Spleen (tissue), 7 donors: ENCODE data around the gene SH3BGR.

Experiments
- CTCF ChIP-seq, 11 experiments: fragments of 200-600 bp in 7 of 11; fragments of 450-650 bp in 4 of 11; sonication (generic) in 4 of 11; IDR thresholded peaks in 8 of 11; conservative IDR thresholded peaks in 3 of 11; 1 replicate in 7 of 11; 2 replicates in 4 of 11; pipeline versions ENCODE4 v1.4.0 to v1.8.0; 2016 to 2021; ENCODE audit warnings: antibody characterized with exemption in 11 of 11, inconsistent platforms in 4 of 11, mild to moderate bottlenecking in 1 of 11
- POLR2A ChIP-seq, 3 donors: fragments of 450-650 bp; IDR thresholded peaks; one replicate each; pipeline ENCODE4 v1.5.1; 2017; ENCODE audit warnings: antibody characterized with exemption in 3 of 3, mild to moderate bottlenecking in 1 of 3
- POLR2AphosphoS5 ChIP-seq, 3 donors: sonication (generic); formaldehyde crosslinking; IDR thresholded peaks; one replicate each; pipeline ENCODE4 v1.5.1; 2017; ENCODE audit warnings: antibody characterized with exemption in 3 of 3
- donor health status: DM: no; HTN: no; CAD: no; lungs with moderate emphysema.
- donor health status: DM: no; HTN: no; CAD: no.
- donor health status: DM: no; HTN: no; CAD: no.

GRCh38 chr21:39525601-39526000, 73.8 kb downstream of the SH3BGR start:
- TF ChIP-seq CTCF (IDR thresholded peaks at IDR 0.05 in 8 of 11, conservative IDR thresholded peaks at IDR 0.05 in 3 of 11) (no peak), POLR2AphosphoS5 (IDR thresholded peaks at IDR 0.05) (no peak), POLR2A (IDR thresholded peaks at IDR 0.05) (no peak)
